Measurements from ENCODE around the gene PAFAH1B1.

DNA sequence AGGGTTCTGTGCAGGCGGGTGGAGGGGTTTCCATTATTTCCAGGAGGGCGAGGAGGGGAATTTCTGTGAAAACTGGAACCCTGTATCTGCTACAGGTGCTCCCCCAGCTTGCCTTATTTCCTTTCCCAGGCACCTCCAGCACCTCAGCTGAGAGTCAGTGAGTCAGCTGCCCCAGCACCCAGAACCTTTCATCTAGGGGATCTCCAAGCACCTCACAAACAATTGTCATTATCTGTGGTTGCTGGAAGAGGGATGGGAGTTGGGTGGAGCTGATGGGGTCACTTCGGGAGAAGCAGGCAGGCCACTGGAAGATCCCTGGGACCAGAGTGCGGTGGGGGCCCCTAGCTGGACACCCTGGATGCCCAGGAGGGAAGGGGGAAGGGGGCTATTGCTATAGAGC, 128.1 kb downstream of the PAFAH1B1 start:
- TF ChIP-seq, protein P1, sequence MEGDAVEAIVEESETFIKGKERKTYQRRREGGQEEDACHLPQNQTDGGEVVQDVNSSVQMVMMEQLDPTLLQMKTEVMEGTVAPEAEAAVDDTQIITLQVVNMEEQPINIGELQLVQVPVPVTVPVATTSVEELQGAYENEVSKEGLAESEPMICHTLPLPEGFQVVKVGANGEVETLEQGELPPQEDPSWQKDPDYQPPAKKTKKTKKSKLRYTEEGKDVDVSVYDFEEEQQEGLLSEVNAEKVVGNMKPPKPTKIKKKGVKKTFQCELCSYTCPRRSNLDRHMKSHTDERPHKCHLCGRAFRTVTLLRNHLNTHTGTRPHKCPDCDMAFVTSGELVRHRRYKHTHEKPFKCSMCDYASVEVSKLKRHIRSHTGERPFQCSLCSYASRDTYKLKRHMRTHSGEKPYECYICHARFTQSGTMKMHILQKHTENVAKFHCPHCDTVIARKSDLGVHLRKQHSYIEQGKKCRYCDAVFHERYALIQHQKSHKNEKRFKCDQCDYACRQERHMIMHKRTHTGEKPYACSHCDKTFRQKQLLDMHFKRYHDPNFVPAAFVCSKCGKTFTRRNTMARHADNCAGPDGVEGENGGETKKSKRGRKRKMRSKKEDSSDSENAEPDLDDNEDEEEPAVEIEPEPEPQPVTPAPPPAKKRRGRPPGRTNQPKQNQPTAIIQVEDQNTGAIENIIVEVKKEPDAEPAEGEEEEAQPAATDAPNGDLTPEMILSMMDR (IDR thresholded peaks at IDR 0.05; ENCODE audit: low read depth, low read length, poor library complexity, severe bottlenecking): no peak
- no peak for TF ChIP-seq EZH2phosphoT487 (IDR thresholded peaks at IDR 0.05; ENCODE audit: borderline replicate concordance, low read length)

Measured in DOHH2 (cell line).